Heart right ventricle (tissue), 16 donors: ENCODE data around the gene CHAC1. TPM values are rescaled to one million over a fixed set of nuclear protein-coding genes. Genes with fewer than 3 reads are reported as not detected.

Experiments
- ATAC-seq, 8 donors: fragments of 200-7000 bp; cut with Tn5 transposase; one replicate each; pipeline ENCODE4 v1.9.1; 2020; ENCODE audit warnings: mild to moderate bottlenecking in 8 of 8, moderate library complexity in 8 of 8, moderate number of reproducible peaks in 1 of 8
- DNase-seq, 2 donors: peaks; one replicate each; pipeline ENCODE4 v3.0.0-alpha.2; 2020
- H3K27ac ChIP-seq, 10 donors: fragments of 200-600 bp; sonication (generic) in 2 of 10; one replicate each; pipeline versions ENCODE4 v1.5.0 to v1.8.0; 2020 to 2022; ENCODE audit warnings: mild to moderate bottlenecking in 3 of 10
- H3K27me3 ChIP-seq, 7 donors: fragments of 200-600 bp; one replicate each; pipeline ENCODE4 v1.8.0; 2021 to 2022; ENCODE audit warnings: mild to moderate bottlenecking in 2 of 7
- H3K36me3 ChIP-seq, 9 donors: fragments of 200-600 bp; sonication (generic) in 1 of 9; one replicate each; pipeline versions ENCODE4 v1.5.0 to v1.8.0; 2020 to 2022; ENCODE audit warnings: mild to moderate bottlenecking in 2 of 9
- H3K4me1 ChIP-seq, 9 donors: fragments of 200-600 bp; sonication (generic) in 1 of 9; one replicate each; pipeline versions ENCODE4 v1.5.0 to v1.8.0; 2020 to 2022; ENCODE audit warnings: mild to moderate bottlenecking in 4 of 9
- H3K4me3 ChIP-seq, 10 donors: fragments of 200-600 bp; sonication (generic) in 2 of 10; one replicate each; pipeline versions ENCODE4 v1.5.0 to v1.8.0; 2020 to 2022; ENCODE audit warnings: mild to moderate bottlenecking in 7 of 10, moderate library complexity in 2 of 10
- H3K9me3 ChIP-seq, 11 donors: fragments of 200-600 bp in 10 of 11; sonication (generic) in 2 of 11; one replicate each; pipeline versions ENCODE4 v1.5.0 to v1.8.0; 2013 to 2022; ENCODE audit warnings: mild to moderate bottlenecking in 2 of 11, control low read depth in 1 of 11, moderate library complexity in 1 of 11
- WGBS, 2 donors: extraction: QIAGEN DNeasy Blood & Tissue Kit; methylation state at CpG; one replicate each; pipeline ENCODE4 v1.1.7; 2013; ENCODE audit warnings: inconsistent platforms in 1 of 2; 5-methylcytosine and 5-hydroxymethylcytosine counted together
- intact Hi-C, 10 donors: fragments of 100-400 bp; cut with DNase I; formaldehyde crosslinking; loops; one replicate each; pipeline versions ENCODE4 v1.11.1 to v1.14.2; 2022
- polyA plus RNA-seq, 2 donors: library from polyadenylated mRNA; stranded (reverse); fragments of 200-250 nt; gene quantifications; one replicate each; pipeline ENCODE4 v1.2.3, GENCODE V29; 2013
- total RNA-seq, 10 donors: library from RNA; stranded (reverse); fragmentation: NEBNext Ultra II Directional in 3 of 10; extraction: Animal tissue kit (Norgen Biotek cat#: 25700) in 3 of 10; gene quantifications; one replicate each; pipeline versions ENCODE4 v1.2.1 to v1.2.4, GENCODE V29; 2021 to 2023
- TF ChIP-seq, protein P1 (sequence below), 9 donors: fragments of 200-600 bp; sonication (generic) in 2 of 9; IDR thresholded peaks; one replicate each; pipeline versions ENCODE4 v1.5.0 to v1.8.0; 2021 to 2022; ENCODE audit warnings: antibody characterized with exemption in 9 of 9, mild to moderate bottlenecking in 5 of 9, moderate library complexity in 1 of 9
- donor health status: Arrhythmogenic right ventricular cardiomyopathy.
- donor health status: ischemic (EF 13 %, LVEDD 7.1; RV severe dilation, severe dysfunction).
- donor health status: healthy with polysubstance abuse.
- donor health status: DM: no; HTN: yes; CAD: no.
- donor health status: DM: no; HTN: no; CAD: no.
- donor health status: ischemic (EF 25% LVEDD 6.9; RV normal size, moderate dysfunction).
- donor health status: ischemic (EF 25% LVEDD 5.7; RV mildly dilated, moderate dysfunction).
- donor health status: healthy.
- donor health status: DM: yes; HTN: yes; CAD: no.
- donor health status: Ischemic cardiomyopathy.
- donor health status: ischemic (EF 35%, LVEDD 5.7; RV mildly dilated, moderate dysfunction).
- donor health status: nonischemic (EF 11% LVEDD 7.7; RV severe dilation, severe dysfunction).
- donor health status: DM: yes; HTN: yes; CAD: no.
- donor health status: PGD.
- donor health status: ischemic (EF 29% LVEDD 5.4; RV normal size, mild dysfunction).
- donor health status: nonischemic (EF 23%, LVEDD 6.1; RV moderate dilation, normal function).

CHAC1 gene
- total and polyA plus RNA-seq, 12 donors: 0.31 to 7.6 (median 1.7) TPM

DNA sequence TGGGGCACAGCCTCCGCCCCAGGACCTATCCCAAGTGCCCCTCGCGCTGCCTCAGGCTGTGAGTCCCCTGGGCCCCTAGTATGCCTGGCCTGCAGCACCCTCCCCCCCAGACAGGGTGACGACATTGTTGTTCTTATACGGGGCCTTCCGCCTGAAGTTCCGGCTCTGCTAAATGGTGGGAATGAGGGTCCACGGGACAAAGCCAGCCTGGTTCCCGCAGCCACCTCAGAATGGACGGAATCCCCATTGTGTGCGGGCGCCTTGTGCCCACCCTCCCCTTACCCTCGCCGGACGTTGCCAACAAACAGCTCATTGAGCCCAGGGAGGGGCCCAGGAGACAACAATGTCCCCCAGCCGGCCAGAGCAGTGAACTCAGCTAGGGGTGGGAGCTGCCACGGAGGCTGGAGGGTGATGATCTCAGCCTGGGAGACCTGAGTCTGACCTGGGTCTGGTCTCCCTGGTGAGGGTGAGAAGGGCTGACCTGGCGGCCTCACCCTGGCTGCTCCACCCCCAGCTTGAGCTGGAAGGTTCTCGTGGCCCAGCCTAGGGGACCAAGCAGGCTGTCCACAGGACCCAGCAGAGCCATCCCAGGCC is 34.4 kb upstream of the CHAC1 start:
- intact Hi-C loops: no loop called here
- Histone ChIP-seq H3K4me1 (peaks cover 2 to 51% (median 12%) of the 10 kb centered on the region in 9 donors), H3K27ac (peak overlapping the region; percentile 44 to 90 (median 78)), H3K4me3 (peak overlapping the region in 7 of 10 donors; percentile 7 to 48 (median 40)), H3K9me3 (no peaks in the 10 kb centered on the region), H3K27me3 (no peaks in the 10 kb centered on the region), H3K36me3 (no peaks in the 10 kb centered on the region)
- ATAC-seq: peak; percentile 40 to 81 (median 70)
- WGBS, 2 donors: 52 to 56% methylated on average over 19 of the region's 19 CpGs
- DNase-seq: no peak
- TF ChIP-seq, protein P1, sequence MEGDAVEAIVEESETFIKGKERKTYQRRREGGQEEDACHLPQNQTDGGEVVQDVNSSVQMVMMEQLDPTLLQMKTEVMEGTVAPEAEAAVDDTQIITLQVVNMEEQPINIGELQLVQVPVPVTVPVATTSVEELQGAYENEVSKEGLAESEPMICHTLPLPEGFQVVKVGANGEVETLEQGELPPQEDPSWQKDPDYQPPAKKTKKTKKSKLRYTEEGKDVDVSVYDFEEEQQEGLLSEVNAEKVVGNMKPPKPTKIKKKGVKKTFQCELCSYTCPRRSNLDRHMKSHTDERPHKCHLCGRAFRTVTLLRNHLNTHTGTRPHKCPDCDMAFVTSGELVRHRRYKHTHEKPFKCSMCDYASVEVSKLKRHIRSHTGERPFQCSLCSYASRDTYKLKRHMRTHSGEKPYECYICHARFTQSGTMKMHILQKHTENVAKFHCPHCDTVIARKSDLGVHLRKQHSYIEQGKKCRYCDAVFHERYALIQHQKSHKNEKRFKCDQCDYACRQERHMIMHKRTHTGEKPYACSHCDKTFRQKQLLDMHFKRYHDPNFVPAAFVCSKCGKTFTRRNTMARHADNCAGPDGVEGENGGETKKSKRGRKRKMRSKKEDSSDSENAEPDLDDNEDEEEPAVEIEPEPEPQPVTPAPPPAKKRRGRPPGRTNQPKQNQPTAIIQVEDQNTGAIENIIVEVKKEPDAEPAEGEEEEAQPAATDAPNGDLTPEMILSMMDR (IDR thresholded peaks at IDR 0.05): no peak

DNA sequence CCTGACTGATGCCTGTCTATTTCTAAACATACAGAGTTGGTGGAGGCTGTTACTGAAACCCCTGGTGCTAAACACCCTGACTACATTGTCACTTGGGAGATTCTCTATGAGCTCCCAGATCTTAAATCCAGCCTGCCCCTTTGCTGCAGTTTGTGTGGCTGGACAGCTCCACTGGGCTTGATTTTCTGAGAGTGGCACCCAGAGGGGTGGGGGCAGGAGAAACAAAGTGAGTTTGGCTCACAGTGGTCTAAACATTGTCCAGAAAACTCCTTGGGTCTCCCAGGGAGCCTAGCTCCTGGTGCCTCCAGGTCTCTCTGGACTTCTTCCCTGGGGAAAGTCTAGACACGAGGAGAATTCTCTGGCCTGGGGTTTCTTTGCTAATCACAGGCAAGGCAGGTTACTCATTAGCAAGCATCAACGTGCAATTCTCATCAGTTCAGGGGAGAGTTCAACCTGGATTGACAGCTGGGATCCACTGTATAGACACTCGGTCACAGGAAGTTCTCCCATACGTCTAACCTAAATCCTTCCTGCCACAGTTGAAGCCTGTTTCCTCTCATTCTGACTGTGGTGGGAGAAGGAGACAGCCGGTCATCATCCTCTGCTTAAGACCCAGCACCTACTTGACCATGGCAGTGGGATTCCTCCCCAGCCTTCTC is 31.2 kb upstream of the CHAC1 start:
- ATAC-seq: no peak

GRCh38 chr15:40922608-40923005 is 30.7 kb upstream of the CHAC1 start:
- H3K4me3 ChIP-seq: no peak overlapping the region
- DNase-seq (no peak), ATAC-seq (no peak)
- no peaks in the 10 kb centered on the region for H3K36me3 ChIP-seq
- 62 to 65% methylated on average over 10 of the region's 10 CpGs for whole genome bisulfite sequencing, 2 donors
- no peaks in the 10 kb centered on the region for H3K9me3 ChIP-seq
- H3K27me3 ChIP-seq: peaks cover 0 to 37% (median 10%) of the 10 kb centered on the region in 7 donors
- peaks cover 3 to 47% (median 29%) of the 10 kb centered on the region in 9 donors for H3K4me1 ChIP-seq
- peak overlapping the region in 2 of 10 donors; percentile 5 to 24 for H3K27ac ChIP-seq
- TF ChIP-seq, protein P1 (IDR thresholded peaks at IDR 0.05): no peak
- intact Hi-C loops: no loop called here

More for the DNA sequence above, 31.2 kb upstream of the CHAC1 start:
- peaks cover 0 to 31% (median 7%) of the 10 kb centered on the region in 7 donors for H3K27me3 ChIP-seq
- TF ChIP-seq, protein P1 (IDR thresholded peaks at IDR 0.05): no peak
- DNase-seq: no peak
- H3K36me3 ChIP-seq: no peaks in the 10 kb centered on the region
- H3K9me3 ChIP-seq: no peaks in the 10 kb centered on the region
- peaks cover 2 to 47% (median 28%) of the 10 kb centered on the region in 9 donors for H3K4me1 ChIP-seq
- intact Hi-C loops: no loop called here
- WGBS, 2 donors: 63 to 86% methylated on average over 5 of the region's 5 CpGs
- H3K27ac ChIP-seq: peak overlapping the region in 2 of 10 donors; percentile 5 to 24
- H3K4me3 ChIP-seq: no peak overlapping the region

DNA sequence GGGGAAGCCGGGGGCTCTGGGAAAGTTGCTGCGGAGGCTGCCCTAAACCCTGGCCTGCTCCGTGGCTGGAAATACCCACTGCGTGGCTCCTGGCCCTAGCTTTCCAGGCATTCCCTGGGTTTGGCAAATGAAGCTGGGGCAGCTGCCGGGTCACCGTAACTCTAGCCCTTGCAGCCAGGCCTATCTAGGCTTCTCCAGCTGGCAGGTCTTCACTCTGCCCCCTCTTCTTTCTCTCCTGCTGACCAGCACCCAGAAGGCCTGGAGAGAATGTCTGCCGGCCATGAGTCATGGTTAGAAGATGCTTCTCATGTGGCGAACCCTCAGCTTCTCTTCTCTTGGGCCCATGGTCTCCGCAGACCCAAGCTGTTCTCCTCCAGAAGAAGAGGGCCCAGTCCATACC is 29.7 kb upstream of the CHAC1 start:
- WGBS, 2 donors: 75 to 82% methylated on average over 9 of the region's 9 CpGs
- no peak overlapping the region for H3K4me3 ChIP-seq
- H3K9me3 ChIP-seq: no peaks in the 10 kb centered on the region
- DNase-seq (no peak), ATAC-seq (no peak)
- intact Hi-C loops: no loop called here
- peaks cover 3 to 46% (median 20%) of the 10 kb centered on the region in 7 donors for H3K27me3 ChIP-seq
- peaks cover 12 to 49% (median 38%) of the 10 kb centered on the region in 9 donors for H3K4me1 ChIP-seq
- TF ChIP-seq, protein P1 (IDR thresholded peaks at IDR 0.05): no peak
- H3K27ac ChIP-seq: peak overlapping the region in 1 of 10 donors; percentile 9
- H3K36me3 ChIP-seq: no peaks in the 10 kb centered on the region
